Stimulated activated CD4-positive, alpha-beta T cell treated with anti-CD3 and anti-CD28 coated beads, Interleukin-4, amount 100 ng/mL, for 1 hour (primary cell): Measurements from ENCODE around the gene KIF16B.

Source experiments
- DNase-seq: peaks from one replicate; pipeline ENCODE4 v3.0.0-alpha.2; 2020

The KIF16B gene

GRCh38 chr20:16424780-16425179, 148.5 kb downstream of the KIF16B start:
- no peak for DNase-seq

DNA sequence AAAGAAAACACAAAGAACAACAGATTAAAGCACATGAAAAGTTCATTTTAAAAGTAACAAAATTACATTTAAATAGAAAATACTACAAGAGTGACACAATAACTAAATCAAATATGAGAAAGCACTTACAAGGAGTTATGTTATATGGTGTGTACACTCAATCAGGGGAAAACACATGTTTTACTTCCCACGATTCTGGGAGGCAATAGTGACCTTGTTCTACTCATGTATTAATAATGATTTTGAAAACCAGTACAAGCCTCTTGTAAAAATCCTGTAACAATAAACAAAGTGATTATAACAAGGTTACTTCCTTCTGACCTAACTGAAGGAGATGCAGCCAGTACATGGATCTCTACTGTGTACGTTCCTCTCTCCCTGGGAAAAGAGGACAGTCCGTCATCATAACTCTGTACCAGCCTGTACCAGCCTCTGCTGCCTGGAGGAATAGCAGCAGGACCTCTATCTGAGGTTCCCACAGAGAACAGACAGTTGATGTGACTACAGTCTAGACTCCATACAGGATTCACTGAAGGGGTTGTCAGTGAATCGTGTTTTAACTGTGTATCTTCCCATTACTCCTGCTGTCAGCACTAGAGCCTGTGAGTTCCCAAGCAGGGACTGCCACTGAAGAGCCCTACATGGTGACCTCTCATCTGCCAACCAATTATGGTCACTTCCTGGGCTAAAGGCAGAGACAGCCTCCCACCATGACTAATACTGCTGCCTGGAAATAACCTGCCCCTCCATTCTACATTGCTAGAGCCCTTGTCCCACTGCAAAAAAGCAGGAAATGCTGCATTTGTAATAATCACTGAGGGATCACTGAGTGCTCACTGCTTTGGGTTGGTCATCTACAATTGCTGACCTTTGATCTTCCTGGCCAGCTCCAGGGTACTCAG, 149.7 kb downstream of the KIF16B start:
- no peak for DNase-seq

DNA sequence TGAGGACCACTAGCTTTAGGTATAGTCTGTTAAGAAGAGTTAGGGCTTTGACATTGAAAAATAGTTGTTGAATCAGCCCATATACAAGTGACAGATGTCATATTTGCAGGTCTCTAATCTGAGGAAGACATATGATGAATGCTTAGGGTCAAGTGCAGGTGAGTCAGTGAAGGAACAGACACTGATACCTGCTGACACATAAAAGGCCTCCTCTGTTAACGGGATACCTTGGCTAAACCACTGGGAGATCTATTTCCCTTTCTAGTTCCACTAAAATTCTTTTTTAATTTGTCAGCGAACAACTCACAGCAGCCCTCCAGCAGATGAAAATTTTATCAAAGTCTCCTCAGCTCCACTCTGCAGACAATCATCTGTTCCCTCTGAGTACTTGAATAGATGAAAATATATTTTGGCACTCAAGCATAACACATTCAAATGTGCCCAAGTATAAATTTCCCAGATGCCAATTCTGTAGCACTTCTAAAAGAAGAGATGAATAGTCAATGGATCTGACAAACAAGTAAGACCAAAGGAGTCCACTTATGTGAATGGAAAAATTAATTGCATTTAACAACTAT, 154.0 kb downstream of the KIF16B start:
- DNase-seq: no peak

DNA sequence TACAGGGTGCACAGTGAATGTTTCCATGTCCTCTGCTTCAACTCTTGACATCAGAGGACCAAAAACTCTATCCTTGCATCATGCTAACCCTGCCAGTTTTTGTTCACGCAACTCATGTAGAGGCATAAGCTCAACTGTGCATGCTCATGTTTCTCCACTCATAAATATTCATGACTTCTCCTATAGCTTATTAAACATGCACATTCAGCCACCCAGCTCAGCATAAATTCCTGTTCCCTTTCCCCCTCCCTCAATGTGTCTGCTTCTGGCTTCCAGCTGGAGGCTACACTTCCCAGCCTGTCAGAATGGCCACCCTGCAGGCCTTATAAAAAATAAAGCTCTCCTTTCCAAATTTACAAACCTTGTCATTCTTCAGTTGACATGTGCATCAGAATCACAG, 154.6 kb downstream of the KIF16B start:
- DNase-seq: no peak

- DNase-seq: no peak
Observed at GRCh38 chr20:16417001-16417400, 156.2 kb downstream of the KIF16B start.

GRCh38 chr20:16415071-16416053, 157.9 kb downstream of the KIF16B start:
- DNase-seq: no peak

- DNase-seq: no peak
Observed at GRCh38 chr20:16412906-16413305, 160.3 kb downstream of the KIF16B start.

GRCh38 chr20:16411361-16411760, 161.9 kb downstream of the KIF16B start:
- no peak for DNase-seq

GRCh38 chr20:16410626-16411025, 162.6 kb downstream of the KIF16B start:
- no peak for DNase-seq

GRCh38 chr20:16408981-16409380, 164.3 kb downstream of the KIF16B start:
- DNase-seq: no peak

DNA sequence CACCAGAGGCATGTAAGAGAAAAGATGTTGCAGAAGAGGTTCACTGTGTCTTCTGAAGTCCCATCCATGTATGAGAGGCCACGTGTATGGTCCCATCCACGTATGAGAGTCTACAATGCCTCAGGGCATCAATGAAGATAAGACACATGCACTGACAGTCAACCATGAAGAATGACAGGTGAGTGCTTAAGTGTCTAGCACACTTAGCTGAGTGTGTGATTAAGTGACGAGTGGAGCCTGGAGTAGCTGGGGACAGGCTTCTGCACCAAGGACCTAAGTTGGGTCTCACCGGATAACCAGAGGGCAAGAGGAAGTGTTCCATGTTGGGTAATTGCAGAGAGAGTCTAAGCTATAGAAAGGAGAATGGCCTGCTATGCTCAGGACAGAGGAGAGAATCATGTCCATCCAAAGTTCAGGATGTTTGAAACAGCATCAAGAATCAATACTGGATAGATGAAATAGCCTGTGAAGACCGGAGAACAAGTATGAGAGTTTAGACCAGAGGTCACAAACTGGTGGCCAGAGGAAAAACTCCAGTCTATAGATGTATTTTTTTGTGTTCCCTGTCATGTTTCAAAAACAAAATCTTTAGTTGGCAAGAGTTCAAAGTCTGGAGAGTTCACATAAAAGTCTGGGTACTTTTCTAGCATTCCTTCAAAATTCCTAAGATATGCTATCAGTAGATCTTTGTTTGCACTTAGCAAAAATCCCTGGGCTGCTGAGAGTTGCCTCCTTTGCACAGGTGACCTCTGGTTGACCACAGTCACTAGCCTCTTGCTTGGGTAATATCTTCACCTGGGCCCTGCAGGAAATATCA, 165.8 kb downstream of the KIF16B start:
- no peak for DNase-seq

DNA sequence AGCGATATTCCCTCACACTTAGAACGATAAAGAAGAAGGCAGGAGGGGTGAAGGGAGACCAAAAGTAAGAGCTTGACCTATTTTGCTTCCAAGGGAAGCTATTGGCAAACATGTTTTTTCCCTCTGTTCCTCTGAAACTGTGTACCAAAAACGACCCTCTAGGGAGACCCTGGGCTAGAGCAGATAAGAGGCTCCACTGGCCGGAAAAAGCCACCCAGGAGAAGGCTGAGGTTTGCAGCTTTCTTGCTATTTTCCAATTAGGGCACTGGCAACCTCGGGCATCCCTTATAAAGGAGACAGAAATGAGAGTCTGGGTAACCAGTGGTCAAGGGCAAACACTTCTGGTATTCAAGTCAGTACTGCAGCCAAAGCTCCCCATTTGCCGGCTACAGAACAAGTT, 168.0 kb downstream of the KIF16B start:
- no peak for DNase-seq

DNA sequence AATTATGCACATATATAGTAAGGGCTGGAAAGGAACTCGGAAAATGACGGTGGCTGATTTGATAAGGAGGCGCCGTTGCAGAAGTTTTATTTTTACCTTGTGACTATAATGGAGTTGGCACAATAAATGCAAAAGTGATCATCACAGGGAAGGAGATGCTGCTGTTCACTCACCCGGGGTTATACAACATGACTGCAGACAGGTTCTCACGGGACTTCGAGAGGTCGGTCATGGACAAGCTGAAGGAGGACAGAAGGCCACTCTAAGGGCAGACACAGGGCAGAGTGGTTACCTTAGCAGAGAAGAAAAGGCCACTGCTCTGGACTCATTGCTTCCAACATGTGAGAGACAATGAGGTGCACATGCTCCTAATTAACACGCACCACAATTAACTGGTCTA, 168.6 kb downstream of the KIF16B start:
- no peak for DNase-seq

GRCh38 chr20:16404171-16404570, 169.1 kb downstream of the KIF16B start:
- DNase-seq: no peak

DNA sequence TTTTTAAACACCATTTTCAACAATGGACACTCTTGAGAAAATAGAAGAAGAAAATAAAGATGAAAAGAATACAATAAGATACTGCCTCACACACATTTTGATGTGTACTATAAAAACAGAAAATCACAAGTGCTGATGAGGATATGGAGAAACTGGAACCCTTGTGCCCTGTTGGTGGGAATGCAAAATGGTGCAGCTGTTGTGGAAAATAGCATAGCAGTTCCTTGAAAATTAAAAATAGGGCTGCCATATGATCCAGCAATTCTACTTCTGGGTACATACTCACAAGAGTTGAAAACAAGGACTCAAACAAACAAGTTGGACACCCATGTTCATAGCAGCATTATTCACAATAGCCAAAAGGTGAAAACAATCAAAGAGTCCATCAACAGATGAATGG, 173.0 kb downstream of the KIF16B start:
- DNase-seq: no peak

- no peak for DNase-seq
Observed at GRCh38 chr20:16399801-16400200, 173.4 kb downstream of the KIF16B start.

GRCh38 chr20:16397086-16397485, 176.2 kb downstream of the KIF16B start:
- no peak for DNase-seq

- DNase-seq: no peak
Observed at GRCh38 chr20:16395366-16395765, 177.9 kb downstream of the KIF16B start.

GRCh38 chr20:16394784-16395183, 178.5 kb downstream of the KIF16B start:
- no peak for DNase-seq

DNA sequence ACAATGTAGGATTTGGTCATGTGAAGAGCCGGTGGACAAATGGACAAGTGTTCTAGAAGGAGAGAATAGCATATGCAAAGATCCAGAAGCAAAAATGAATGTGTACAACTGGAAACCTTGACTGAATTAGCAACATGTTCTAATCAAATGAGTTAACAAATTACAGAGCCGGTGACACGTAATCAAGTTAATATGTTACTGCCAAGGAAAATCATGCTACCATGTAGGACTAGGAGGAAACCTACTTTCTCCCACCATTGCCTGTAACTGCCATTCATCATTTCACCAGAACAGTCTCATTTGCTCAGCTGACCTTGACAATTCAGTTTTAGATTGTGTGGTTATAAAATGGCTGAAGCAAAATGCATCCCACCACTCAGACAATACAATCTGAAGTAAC, 179.4 kb downstream of the KIF16B start:
- DNase-seq: no peak

GRCh38 chr20:16393297-16393696, 180.0 kb downstream of the KIF16B start:
- DNase-seq: no peak

GRCh38 chr20:16392346-16392745, 180.9 kb downstream of the KIF16B start:
- DNase-seq: no peak
